OCI-M2 (cell line): ENCODE results near the gene NPEPL1.
"Not testable (repeated sequence)": the region's sequence is repeated elsewhere in the genome, so short reads cannot be mapped to it uniquely, and the experiment has no call there.

Experiments
- DNase-seq: peaks from one replicate; lab custom pipeline; 2025; ENCODE audit not compliant: unreplicated experiment; lab: John Stamatoyannopoulos, UW

NPEPL1 gene

GRCh38 chr20:58737198-58737597, 44.6 kb downstream of the NPEPL1 start:
- no peak for DNase-seq

DNA sequence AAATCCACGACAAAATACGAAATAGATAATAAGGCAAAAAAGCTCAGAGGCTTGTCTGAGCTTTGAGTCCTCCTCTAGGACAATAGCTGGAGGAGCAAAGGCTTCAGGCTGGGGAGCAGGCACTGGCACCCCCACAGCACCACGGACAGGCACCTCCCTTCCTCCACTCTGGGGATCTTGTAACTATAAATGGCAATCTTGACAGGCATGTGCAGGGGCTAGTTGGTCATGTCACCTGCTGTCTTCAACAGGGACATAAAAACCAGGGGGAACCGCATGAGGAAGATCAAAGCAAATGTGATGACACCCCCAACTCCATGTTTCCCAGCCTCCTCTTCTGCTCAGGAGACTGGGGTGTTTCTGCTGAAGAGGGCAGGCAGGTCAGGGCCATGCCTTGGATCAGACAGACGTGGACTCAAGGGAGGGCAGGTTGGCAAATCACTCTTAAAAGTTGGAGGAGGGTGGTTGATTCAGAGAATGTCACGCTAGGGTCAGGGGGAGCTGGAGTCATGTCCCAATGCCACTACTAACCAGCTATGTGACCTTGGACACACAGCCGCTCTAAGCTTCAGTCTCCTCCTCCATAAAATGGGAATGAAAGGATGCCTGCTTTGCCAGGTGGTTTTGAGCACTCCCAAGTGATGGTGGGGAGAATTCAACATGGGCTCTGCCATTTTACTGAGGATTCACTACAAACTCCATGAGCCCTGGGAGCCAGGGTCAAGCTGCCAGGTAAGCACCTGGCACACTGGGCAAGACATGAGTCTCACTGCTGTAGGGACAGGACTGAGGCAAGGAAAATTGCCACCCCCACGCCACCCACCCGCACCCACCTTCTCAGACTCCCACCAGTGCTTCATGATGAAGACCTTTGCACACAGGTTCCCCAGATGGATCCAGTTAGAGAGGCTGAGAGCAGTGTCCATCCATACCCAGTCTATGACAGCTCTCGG, 48.0 kb downstream of the NPEPL1 start:
- no peak for DNase-seq

DNA sequence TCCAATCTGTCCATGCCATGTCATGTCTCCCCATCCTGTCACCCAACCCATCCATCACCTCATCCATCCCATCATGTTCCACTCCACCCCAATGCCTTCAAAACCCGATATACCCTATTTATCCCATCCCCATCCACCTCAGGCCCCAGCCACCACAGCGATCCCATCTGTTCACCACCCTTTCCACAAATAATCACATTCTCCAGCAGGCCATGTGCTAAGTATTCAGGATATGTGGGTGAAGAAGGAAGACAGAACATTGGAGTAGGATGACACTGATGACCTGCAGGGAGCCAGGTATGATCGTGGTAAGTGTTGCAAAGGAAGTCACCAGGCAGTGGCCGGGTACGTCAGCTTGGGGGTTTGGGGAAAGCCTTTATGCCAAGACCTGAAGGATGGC, 48.8 kb downstream of the NPEPL1 start:
- DNase-seq, result no peak

- no peak for DNase-seq
Measured at GRCh38 chr20:58742668-58743566, 50.3 kb downstream of the NPEPL1 start.

DNA sequence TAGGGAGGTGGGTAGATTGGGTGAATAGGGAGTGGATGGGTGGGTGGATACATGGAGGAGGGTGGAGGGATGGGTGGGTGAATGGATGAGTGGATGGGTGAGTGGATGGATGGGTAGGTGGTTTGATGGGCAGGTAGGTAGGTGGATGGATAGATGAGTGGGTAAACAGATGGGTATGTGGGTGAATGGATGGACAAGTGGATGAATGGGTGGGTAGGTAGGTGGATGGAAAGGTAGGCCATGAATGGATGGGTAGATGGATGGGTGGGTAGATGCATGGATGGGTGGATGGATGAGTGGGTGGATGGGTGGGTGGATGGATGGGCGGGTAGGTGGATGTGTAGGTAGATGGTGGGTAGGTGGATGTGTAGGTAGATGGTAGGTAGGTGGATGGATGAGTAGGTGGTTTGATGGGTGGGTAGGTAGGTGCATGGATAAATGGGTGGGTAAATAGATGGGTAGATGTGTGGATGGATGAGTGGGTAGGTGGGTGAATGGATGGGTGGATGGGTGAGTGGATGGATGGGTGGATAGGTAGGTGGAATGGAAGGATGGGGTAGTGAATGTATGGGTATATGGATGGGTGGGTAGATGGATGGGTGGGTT, 51.4 kb downstream of the NPEPL1 start:
- no peak for DNase-seq

- DNase-seq, result no peak
Measured at GRCh38 chr20:58744836-58745235, 52.2 kb downstream of the NPEPL1 start.

DNA sequence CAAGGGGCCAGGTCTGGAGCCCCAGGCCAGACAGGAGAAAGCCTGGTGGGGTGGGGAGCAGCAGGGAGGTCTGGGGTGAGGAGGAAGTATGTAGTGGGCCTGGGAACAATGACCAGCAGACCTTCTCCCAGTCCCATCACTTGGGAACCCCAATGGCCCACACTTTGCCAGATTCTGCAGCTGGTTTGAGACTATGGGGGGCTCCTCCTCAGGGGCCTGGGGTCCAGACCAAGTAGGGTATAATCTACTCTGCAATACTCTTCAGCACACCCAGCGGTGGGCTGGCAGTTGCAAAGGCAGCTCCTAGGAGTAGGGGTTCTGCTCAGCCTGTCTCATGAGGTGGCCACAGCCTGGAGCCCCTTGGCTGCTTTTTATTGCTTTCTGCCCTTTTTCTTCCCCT, 52.8 kb downstream of the NPEPL1 start:
- DNase-seq, result no peak

- DNase-seq, result no peak
Measured at GRCh38 chr20:58746620-58747019, 54.0 kb downstream of the NPEPL1 start.

GRCh38 chr20:58747211-58747610, 54.6 kb downstream of the NPEPL1 start:
- DNase-seq, result no peak

DNA sequence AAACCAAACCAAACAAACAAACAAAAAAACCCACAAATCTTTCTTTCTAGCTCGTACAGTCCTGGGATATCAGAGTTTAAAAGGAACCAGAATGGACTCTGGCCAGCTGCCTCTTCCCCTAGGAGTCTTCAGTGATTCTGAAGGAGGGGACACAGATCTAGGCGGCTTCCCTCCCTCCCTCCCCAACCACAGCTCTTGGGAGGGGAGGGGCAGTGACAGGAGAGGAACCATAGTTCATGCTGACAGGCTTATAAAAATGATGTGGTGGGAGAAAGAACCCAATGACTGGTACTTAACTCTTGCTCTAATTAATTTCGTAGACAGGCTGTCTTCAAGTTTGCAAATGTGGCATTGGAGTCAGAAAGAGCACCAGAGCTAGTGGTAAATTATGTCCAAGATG, 56.0 kb downstream of the NPEPL1 start:
- DNase-seq, result no peak

DNA sequence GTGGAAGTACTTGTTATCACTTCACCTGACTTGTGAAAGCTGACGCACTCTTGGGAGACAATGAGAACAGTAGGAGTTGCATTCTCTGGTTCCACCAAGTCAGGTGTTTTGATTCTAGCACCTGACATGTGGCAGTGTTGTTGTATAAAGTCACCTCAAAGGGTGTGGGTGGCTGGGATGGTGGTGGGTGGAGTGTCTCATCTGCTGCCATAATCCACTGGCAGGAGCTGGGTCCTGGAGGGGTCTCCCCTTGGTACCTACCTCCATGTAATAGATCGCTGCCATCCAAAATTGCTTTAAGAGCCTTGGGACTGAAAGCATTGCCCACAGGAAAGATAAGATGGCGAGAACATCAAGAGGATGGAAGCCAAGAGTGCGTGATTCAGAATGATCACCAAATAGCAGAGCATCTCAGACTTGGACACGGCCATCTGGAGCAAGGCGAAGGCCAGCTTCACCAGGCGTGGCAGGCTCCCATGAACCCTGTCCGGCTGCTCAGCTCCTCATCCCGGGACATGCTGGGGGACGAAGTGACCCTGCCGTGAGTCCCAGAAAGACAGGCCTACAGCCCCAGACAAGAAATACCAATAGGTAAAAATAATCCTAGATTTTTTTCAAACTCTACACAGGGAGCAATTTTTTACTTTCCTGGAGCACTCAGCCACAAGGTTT, 56.6 kb downstream of the NPEPL1 start:
- no peak for DNase-seq

- no peak for DNase-seq
Measured at GRCh38 chr20:58749979-58750378, 57.4 kb downstream of the NPEPL1 start.

GRCh38 chr20:58750706-58751105, 58.1 kb downstream of the NPEPL1 start:
- not testable (repeated sequence) for DNase-seq

- DNase-seq, result no peak
Measured at GRCh38 chr20:58751979-58752378, 59.4 kb downstream of the NPEPL1 start.

DNA sequence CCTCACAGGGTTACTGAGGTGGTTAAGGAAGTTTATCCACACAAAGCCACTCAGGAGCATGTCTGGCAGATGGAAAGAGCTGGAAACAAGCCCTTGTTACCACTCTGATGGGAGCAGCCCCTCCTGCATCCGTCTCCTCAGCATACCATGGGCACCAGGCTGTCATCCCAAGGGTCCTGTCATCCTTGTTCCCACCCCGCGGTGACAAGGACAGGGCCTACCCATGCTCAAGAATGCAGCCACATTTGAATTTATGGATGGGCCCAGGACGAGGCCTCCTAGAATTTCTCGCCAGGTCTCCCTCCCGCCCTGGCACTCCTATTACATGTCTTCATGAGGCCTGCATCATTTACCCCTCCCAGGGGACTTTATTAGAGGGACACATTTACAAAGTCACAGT, 60.0 kb downstream of the NPEPL1 start:
- no peak for DNase-seq

- no peak for DNase-seq
Measured at GRCh38 chr20:58753267-58753921, 60.8 kb downstream of the NPEPL1 start.

GRCh38 chr20:58753922-58754551, 61.4 kb downstream of the NPEPL1 start:
- DNase-seq, result no peak

- no peak for DNase-seq
Measured at GRCh38 chr20:58754584-58754983, 62.0 kb downstream of the NPEPL1 start.

DNA sequence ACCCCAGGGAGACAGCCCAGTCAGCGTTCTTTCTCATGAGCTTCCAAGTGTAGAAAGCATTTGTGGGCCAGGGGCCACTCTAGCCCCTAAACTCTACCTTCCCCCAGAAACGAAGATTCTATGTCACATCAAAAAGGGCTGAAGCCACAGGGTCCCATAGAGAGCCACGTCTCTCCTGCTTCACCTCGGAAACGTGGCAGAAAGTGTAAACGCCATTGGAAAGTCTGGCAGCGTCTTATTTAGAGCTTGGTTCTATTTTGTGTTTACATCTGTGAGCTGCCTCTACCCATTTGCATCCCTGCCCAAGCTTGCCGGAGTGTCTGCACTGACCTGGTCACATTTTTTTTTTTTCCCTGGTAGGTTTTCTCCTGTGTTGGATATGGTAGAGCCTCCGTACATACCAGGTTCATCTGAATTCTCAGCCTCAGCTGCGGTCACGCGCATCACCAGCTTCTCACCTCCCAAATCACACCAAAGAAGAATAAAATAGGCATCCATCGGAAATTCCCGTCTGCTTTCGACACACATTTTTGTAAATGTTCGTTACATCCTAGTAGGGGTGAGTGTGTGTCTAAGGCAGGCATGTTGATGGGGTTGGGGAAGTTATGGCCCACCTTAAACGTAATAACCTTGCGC, 62.6 kb downstream of the NPEPL1 start:
- no peak for DNase-seq
